ENCODE results near the gene CYP2C8. TPM values are rescaled to one million over a fixed set of nuclear protein-coding genes. Genes with fewer than 3 reads are reported as not detected.

Gene CYP2C8
- polyA plus RNA-seq, 5 donors = 5.0 to 10.6 (median 10.1) TPM

Other genes starting within 250 kb of the CYP2C8 start
- under 1 TPM; 0.35 to 0.60 (median 0.41) TPM for gene CYP2C9, start 130.8 kb downstream of the CYP2C8 start, polyA plus RNA-seq (ENCODE audit: insufficient read depth in 1 of 5, insufficient read length in 5 of 5, low replicate concordance in 1 of 5)
- gene ACSM6, start 124.7 kb upstream of the CYP2C8 start, polyA plus RNA-seq (ENCODE audit: insufficient read depth in 1 of 5, insufficient read length in 5 of 5, low replicate concordance in 1 of 5) = under 1 TPM; 0.19 to 0.63 (median 0.39) TPM
- 10 to 100 TPM; 76.0 to 92.6 (median 87.5) TPM for gene PDLIM1, start 221.5 kb upstream of the CYP2C8 start, polyA plus RNA-seq (ENCODE audit: insufficient read depth in 1 of 5, insufficient read length in 5 of 5, low replicate concordance in 1 of 5)